ENCODE measurements around the gene DLAT.
"Not testable (repeated sequence)": the region's sequence is repeated elsewhere in the genome, so short reads cannot be mapped to it uniquely, and the experiment has no call there.

Gene DLAT

GRCh38 chr11:112005422-112006094 lies 19.6 kb upstream of the DLAT start:
- no peak for DNase-seq

GRCh38 chr11:112006095-112006441 lies 19.1 kb upstream of the DLAT start:
- DNase-seq: not testable (repeated sequence)

- not testable (repeated sequence) for DNase-seq
These were observed 13.8 kb upstream of the DLAT start for GRCh38 chr11:112011451-112011850.

GRCh38 chr11:112012874-112013273 lies 12.3 kb upstream of the DLAT start:
- DNase-seq: no peak

- no peak for DNase-seq
These were observed 11.6 kb upstream of the DLAT start for GRCh38 chr11:112013497-112014164.

GRCh38 chr11:112016088-112016764 lies 9.0 kb upstream of the DLAT start:
- DNase-seq: no peak

- no peak for DNase-seq
These were observed 8.3 kb upstream of the DLAT start for GRCh38 chr11:112016765-112017376.

GRCh38 chr11:112017538-112017937 lies 7.7 kb upstream of the DLAT start:
- no peak for DNase-seq

- no peak for DNase-seq
These were observed 6.1 kb upstream of the DLAT start for GRCh38 chr11:112019066-112019465.

- no peak for DNase-seq
These were observed 2.1 kb upstream of the DLAT start for GRCh38 chr11:112023104-112023503.

- DNase-seq: peak; percentile 22 to 39
These were observed 933 bp upstream of the DLAT start for GRCh38 chr11:112024178-112024772.

- peak; percentile 26 to 41 for DNase-seq
These were observed 499 bp downstream of the DLAT start for GRCh38 chr11:112025707-112026106.

- DNase-seq: not testable (repeated sequence)
These were observed 1.7 kb downstream of the DLAT start for GRCh38 chr11:112026784-112027410.

- DNase-seq: no peak
These were observed 4.3 kb downstream of the DLAT start for GRCh38 chr11:112029460-112029859.

GRCh38 chr11:112033902-112034301 lies 8.7 kb downstream of the DLAT start:
- DNase-seq: no peak

GRCh38 chr11:112037527-112037926 lies 12.3 kb downstream of the DLAT start:
- DNase-seq: no peak

- no peak for DNase-seq
These were observed 17.2 kb downstream of the DLAT start for GRCh38 chr11:112042161-112042960.

GRCh38 chr11:112042961-112043304 lies 17.7 kb downstream of the DLAT start:
- DNase-seq: no peak

GRCh38 chr11:112044961-112045360 lies 19.8 kb downstream of the DLAT start:
- DNase-seq: no peak

GRCh38 chr11:112046647-112047046 lies 21.4 kb downstream of the DLAT start:
- not testable (repeated sequence) for DNase-seq

GRCh38 chr11:112048256-112048655 lies 23.0 kb downstream of the DLAT start:
- not testable (repeated sequence) for DNase-seq

- DNase-seq: no peak
These were observed 24.6 kb downstream of the DLAT start for GRCh38 chr11:112049777-112050176.
